Measurements from ENCODE around the gene OR1I1. TPM values are rescaled to one million over a fixed set of nuclear protein-coding genes. Genes with fewer than 3 reads are reported as not detected.

OR1I1 gene
- total and polyA plus RNA-seq, 2 of the 4 experiments (the other 2 are of a cell fraction), result not detected

GRCh38 chr19:15118789-15119494 is 36.9 kb downstream of the OR1I1 start:
- Histone ChIP-seq H3K79me1 (ENCODE audit: low read depth in 1 of 2, low read length in 2 of 2) (peaks cover 14 to 56% of the 10 kb centered on the region in 2 experiments), H2BK5ac (ENCODE audit: low read depth, low read length, poor library complexity, severe bottlenecking) (no peak overlapping the region), H2BK120ac (ENCODE audit: low read depth, low read length) (no peak overlapping the region), H3K14ac (replicated peaks; ENCODE audit: low read depth, low read length) (no peak overlapping the region), H4K5ac (ENCODE audit: low read depth, low read length) (no peak overlapping the region), H3K4me3 (ENCODE audit: insufficient read depth, low read depth, low read length) (no peak overlapping the region), H3K4ac (ENCODE audit: low read depth, low read length) (no peak overlapping the region), H2AFZ (replicated peaks; ENCODE audit: low read length, poor library complexity) (no peak overlapping the region), H3K23ac (ENCODE audit: low read depth, low read length) (no peak overlapping the region), H3K56ac (ENCODE audit: extremely low read depth, insufficient read depth, low read length) (no peak overlapping the region), H4K91ac (ENCODE audit: insufficient read depth, low read depth, low read length) (no peak overlapping the region), H3K36me3 (ENCODE audit: control insufficient read depth, insufficient read depth, low read length) (peaks cover 76% of the 10 kb centered on the region), H2AK9ac (replicated peaks; ENCODE audit: low read depth, low read length, poor library complexity) (no peak overlapping the region), H3K18ac (ENCODE audit: low read depth, low read length) (no peak overlapping the region), H4K20me1 (ENCODE audit: insufficient read depth, low read length) (peaks cover 23% of the 10 kb centered on the region), H3K9ac (ENCODE audit: low read depth, low read length) (no peak overlapping the region), H2BK15ac (ENCODE audit: low read depth, low read length) (no peak overlapping the region), H3K9me3 (ENCODE audit: control insufficient read depth, insufficient read depth, low read length) (peaks cover 2% of the 10 kb centered on the region; the same call in 1 of the 2 replicates), H3K4me2 (ENCODE audit: low read depth, low read length) (no peak overlapping the region), H3K4me1 (ENCODE audit: control insufficient read depth, insufficient read depth, low read length) (peaks cover 1% of the 10 kb centered on the region; the same call in 1 of the 2 replicates), H2BK20ac (ENCODE audit: low read depth, low read length) (no peak overlapping the region), H3K9me1 (ENCODE audit: insufficient read depth, low read length) (peaks cover 10% of the 10 kb centered on the region; the same call in 1 of the 2 replicates), H4K8ac (ENCODE audit: low read depth in 2 of 2, low read length in 2 of 2) (no peak overlapping the region), H3K27me3 (ENCODE audit: control insufficient read depth, insufficient read depth, low read length) (no peaks in the 10 kb centered on the region), H3K27ac (ENCODE audit: insufficient read depth, low read length) (no peak overlapping the region), H2AK5ac (ENCODE audit: low read depth, low read length) (no peak overlapping the region)
- dilution Hi-C loops (cut with HindIII; ENCODE audit: low sequenced_read_pairs, unreplicated experiment) (no loop called here), intact Hi-C loops (cut with micrococcal nuclease) (no loop called here), in situ Hi-C loops (cut with MboI; ENCODE audit: low sequenced_read_pairs) (loop anchor here (10.0 to 25.0 kb wide), 2 partner anchors 136 to 1068 kb away; partner anchors contain the start of genes AP1M1 and FAM32A)
- no TSS peak for BruUV-seq (replicated peaks)
- ChIA-PET CTCF (no interaction called here), POLR2A (ENCODE audit: unreplicated experiment) (no interaction called here)
- DNase-seq (no peak), ATAC-seq (ENCODE audit: low read depth) (no peak)
- no peak for TF ChIP-seq CTCF (conservative IDR thresholded peaks at IDR 0.05; ENCODE audit: low read depth, low read length)
- TF ChIP-seq RFX5 (IDR thresholded peaks at IDR 0.05; ENCODE audit: low read depth, low read length), result no peak
- TF ChIP-seq CHD1 (IDR thresholded peaks at IDR 0.05; ENCODE audit: low read depth, low read length), result no peak
- TF ChIP-seq CEBPB (IDR thresholded peaks at IDR 0.05; ENCODE audit: low read depth, low read length), result no peak
- no peak for TF ChIP-seq POLR2A (IDR thresholded peaks at IDR 0.05; ENCODE audit: low read depth, low read length)
- TF ChIP-seq USF2 (IDR thresholded peaks at IDR 0.05; ENCODE audit: low read depth, low read length), result no peak
- TF ChIP-seq RCOR1 (IDR thresholded peaks at IDR 0.05; ENCODE audit: insufficient replicate concordance, low read length), result no peak
- no peak for TF ChIP-seq FOS (IDR thresholded peaks at IDR 0.05; ENCODE audit: low read depth, low read length)
- TF ChIP-seq MAFK (IDR thresholded peaks at IDR 0.05; ENCODE audit: low read depth, low read length), result no peak
- no peak for TF ChIP-seq NFE2L2 (IDR thresholded peaks at IDR 0.05; ENCODE audit: low read depth, low read length)
- no peak for TF ChIP-seq MAZ (IDR thresholded peaks at IDR 0.05; ENCODE audit: borderline replicate concordance, low read depth, low read length)
- no peak for TF ChIP-seq SMC3 (IDR thresholded peaks at IDR 0.05; ENCODE audit: low read depth, low read length)
- TF ChIP-seq RAD21 (IDR thresholded peaks at IDR 0.05; ENCODE audit: low read length), result no peak
- TF ChIP-seq MXI1 (IDR thresholded peaks at IDR 0.05; ENCODE audit: borderline replicate concordance, low read depth, low read length), result no peak
- WGBS, 2 experiments (ENCODE audit: extremely low coverage in 2 of 2, insufficient read length in 1 of 2), result 100% methylated on average over 7 of the region's 20 CpGs; no CpG with 5 or more reads in 1 of the 2 experiments

Data from IMR-90 (cell line).